Neural crest cell (in vitro differentiated cells): ENCODE measurements around the gene WRAP73. TPM values are rescaled to one million over a fixed set of nuclear protein-coding genes. Genes with fewer than 3 reads are reported as not detected.

ENCODE experiments used
- DNase-seq: peaks from one replicate; pipeline ENCODE4 v3.0.0; 2021; ENCODE audit warnings: low read depth, mixed read lengths, low spot score
- H3K27ac Mint-ChIP-seq: one replicate; pipeline ENCODE4 v1.8.0; 2021; ENCODE audit warnings: mild to moderate bottlenecking, mixed read lengths; ENCODE audit not compliant: unreplicated experiment
- H3K27me3 Mint-ChIP-seq: 2 replicates; pipeline ENCODE4 v1.8.0; 2021; ENCODE audit warnings: low read depth, mild to moderate bottlenecking, mixed read lengths
- H3K36me3 Mint-ChIP-seq: 2 replicates; pipeline ENCODE4 v1.8.0; 2021; ENCODE audit warnings: low read depth, mild to moderate bottlenecking, mixed read lengths
- H3K4me1 Mint-ChIP-seq: 2 replicates; pipeline ENCODE4 v1.8.0; 2021; ENCODE audit warnings: mixed read lengths
- H3K4me3 Mint-ChIP-seq: one replicate; pipeline ENCODE4 v1.8.0; 2021; ENCODE audit warnings: mild to moderate bottlenecking, mixed read lengths
- H3K9me3 Mint-ChIP-seq: 2 replicates; pipeline ENCODE4 v1.8.0; 2021; ENCODE audit warnings: mixed read lengths
- CTCF ChIP-seq: fragments of 200-600 bp; sonication (generic); conservative IDR thresholded peaks from 2 replicates; pipeline ENCODE4 v1.5.0; 2021; ENCODE audit warnings: antibody characterized with exemption, mild to moderate bottlenecking
- total RNA-seq: library from RNA; stranded (reverse); gene quantifications from 2 replicates; pipeline ENCODE4 v1.2.1, GENCODE V29; 2021

The WRAP73 gene
- total RNA-seq, 1 donor from 2014 or later: 28.9 TPM

DNA sequence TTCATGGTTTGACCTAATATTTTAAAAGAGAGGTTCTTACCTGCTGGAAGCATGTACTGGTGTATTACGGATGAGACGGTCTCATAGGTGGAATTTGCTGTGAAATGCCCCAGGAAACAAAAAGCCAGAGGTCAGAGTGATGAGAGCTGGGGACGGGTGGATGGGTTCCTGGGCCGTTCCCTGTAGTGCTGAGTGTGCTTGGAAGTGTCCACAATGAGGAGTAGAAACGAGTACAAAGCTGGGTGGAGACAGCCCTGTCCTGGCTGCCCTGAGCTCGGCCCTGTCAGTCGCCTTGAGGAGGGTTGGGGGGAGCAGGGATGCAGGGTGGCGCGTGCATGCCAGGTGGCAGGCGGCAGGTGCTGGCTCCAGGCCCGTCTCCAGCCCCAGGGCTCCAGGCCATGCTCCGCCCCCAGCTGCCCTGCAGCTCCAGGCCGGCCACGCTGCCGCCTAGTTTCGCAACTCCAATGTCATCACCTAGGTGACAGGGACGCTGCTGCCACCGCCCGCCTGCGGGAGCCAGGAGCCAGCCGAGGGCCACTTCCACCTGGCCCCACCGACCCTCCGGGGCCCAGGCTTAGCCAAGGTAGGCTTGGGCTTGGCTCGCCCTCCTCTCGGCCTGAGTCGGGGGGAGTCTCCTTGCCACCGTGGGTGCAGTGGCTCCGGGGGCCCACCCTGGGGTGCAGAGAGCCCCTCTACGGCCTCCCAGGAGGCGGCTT lies 18.8 kb upstream of the WRAP73 start:
- Mint-ChIP-seq H3K27ac (no peak overlapping the region), H3K36me3 (no peaks in the 10 kb centered on the region), H3K4me1 (peaks cover 21% of the 10 kb centered on the region), H3K27me3 (peaks cover 28% of the 10 kb centered on the region), H3K9me3 (no peaks in the 10 kb centered on the region), H3K4me3 (no peak overlapping the region)
- DNase-seq: no peak
- TF ChIP-seq CTCF: no peak

DNA sequence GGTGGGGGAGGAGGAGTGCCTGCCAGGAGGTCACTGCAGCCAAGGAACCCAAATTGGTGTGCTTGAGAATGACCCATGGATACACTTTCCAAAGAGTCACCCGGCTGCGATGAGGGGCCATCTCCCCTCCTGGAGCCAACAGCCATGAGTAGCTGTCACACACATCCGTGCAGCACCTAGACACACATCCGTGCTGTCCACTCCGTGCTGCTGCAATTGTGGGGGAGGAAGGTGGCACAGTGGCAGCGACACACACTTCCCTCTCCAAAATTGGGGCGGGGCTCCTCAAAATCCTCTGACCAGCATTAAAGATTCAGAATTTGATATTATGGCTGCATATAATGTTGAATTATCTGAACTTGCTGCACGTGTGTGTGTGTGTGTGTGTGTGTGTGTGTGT lies 18.2 kb upstream of the WRAP73 start:
- no peaks in the 10 kb centered on the region for H3K36me3 Mint-ChIP-seq

DNA sequence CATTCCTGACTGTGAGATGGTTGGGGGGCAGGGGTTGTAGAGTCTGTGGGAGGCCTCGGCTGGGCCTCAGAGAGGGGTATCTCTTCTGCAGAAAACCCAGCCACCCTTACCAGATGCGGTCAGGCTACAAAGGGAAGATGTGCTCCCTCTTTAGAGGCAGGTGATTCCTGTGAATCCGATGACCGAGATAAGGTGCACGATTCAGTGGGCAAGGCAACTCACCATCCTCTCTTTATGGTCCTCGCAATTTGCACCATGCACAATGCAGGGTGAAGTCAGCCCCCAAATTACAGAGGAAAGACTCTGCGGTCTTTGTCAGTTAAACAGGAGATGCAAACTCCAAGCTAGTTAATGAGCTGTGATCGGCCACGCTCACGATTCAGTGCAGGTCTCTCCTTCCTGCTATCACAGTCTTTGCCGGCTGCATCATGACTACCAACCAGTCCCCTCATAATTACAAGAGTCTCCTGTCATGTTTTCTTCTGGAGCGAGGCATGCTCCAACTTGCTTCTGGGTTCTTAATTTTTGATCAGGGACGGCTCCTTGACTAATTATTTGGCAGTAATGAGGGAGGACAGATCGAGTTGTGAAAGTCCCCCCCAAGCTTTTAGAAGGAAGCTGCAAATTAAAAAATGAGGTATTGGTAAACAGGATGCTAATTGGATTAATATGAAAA lies 14.9 kb upstream of the WRAP73 start:
- TF ChIP-seq CTCF: no peak
- Mint-ChIP-seq H3K4me3 (no peak overlapping the region), H3K27ac (no peak overlapping the region), H3K36me3 (no peaks in the 10 kb centered on the region), H3K4me1 (peaks cover 21% of the 10 kb centered on the region), H3K27me3 (peaks cover 16% of the 10 kb centered on the region), H3K9me3 (no peaks in the 10 kb centered on the region)
- no peak for DNase-seq

More for the DNA sequence above, 18.2 kb upstream of the WRAP73 start:
- H3K27ac Mint-ChIP-seq: no peak overlapping the region
- no peak for TF ChIP-seq CTCF
- H3K4me3 Mint-ChIP-seq: no peak overlapping the region
- no peaks in the 10 kb centered on the region for H3K9me3 Mint-ChIP-seq
- H3K27me3 Mint-ChIP-seq: peaks cover 25% of the 10 kb centered on the region
- H3K4me1 Mint-ChIP-seq: peaks cover 21% of the 10 kb centered on the region
- no peak for DNase-seq

DNA sequence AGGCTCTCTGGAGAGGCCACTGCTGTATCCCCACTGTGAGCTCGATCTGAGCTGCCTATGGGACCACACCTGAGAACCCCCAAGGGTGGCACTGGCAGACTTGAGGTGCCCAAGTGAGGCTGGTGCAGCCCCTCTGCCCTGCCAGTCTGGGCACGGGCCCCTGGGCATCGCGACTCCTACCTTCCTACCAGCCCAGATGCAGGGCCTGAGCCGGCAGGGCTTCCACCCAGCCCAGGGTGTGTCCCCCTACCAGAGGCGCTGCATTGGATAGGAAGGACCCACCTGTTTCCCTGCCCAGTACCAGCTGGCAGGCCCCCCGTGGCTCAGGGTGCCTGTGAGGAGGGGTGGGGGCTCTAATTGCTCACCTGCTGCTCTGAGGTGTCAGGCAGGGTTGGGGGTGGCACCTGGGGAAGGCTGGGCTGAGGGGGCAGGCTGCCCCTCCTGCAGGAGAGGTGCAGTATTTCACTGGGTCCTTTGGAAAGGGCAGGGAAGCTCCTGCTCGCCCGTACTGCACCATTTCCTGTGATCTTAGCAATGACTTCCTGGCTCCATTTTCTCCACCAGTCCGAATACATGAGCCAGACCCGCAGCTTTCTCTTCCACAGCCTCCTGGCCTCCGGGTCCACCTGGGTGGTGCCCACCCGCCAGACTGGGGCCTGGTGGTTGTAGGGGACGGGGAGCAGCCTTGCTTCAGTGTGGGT lies 14.2 kb upstream of the WRAP73 start:
- Mint-ChIP-seq H3K4me3 (no peak overlapping the region), H3K9me3 (no peaks in the 10 kb centered on the region), H3K36me3 (no peaks in the 10 kb centered on the region), H3K4me1 (peaks cover 21% of the 10 kb centered on the region), H3K27me3 (peaks cover 16% of the 10 kb centered on the region), H3K27ac (no peak overlapping the region)
- DNase-seq: no peak
- TF ChIP-seq CTCF: no peak

DNA sequence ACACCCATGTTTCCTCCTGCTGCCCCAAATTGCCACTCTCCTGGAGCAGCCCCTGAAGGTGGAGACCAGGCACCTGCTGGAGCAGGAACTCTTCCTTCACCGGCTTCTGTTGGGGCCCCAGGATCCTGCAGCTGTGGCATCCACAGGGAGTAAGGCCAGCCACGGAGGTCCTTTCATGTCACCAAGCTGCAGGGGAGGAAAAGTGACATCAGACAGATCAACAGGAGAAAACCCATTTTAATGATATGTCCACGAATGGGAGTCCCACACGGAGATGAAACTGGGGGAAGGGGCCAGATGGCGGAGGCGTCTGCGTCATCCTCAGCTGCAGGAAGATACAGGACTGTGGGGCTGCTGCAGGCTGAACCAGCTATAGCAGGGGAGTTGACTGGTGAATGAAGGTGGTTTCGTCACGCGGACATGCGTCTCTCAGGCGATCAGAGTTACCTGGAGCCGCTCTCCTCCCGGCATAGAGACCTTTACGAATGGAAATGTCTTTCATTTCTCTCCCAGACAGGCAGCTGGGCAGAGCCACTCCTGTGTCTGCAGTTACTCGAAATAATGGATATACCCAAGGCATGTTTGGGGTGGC lies 12.3 kb upstream of the WRAP73 start:
- Mint-ChIP-seq H3K4me1 (peaks cover 21% of the 10 kb centered on the region), H3K9me3 (no peaks in the 10 kb centered on the region), H3K4me3 (no peak overlapping the region), H3K36me3 (no peaks in the 10 kb centered on the region), H3K27me3 (peaks cover 31% of the 10 kb centered on the region), H3K27ac (no peak overlapping the region)
- no peak for DNase-seq
- no peak for TF ChIP-seq CTCF
